K562 (cell line): ENCODE measurements around the gene PPP1R14B. TPM values are rescaled to one million over a fixed set of nuclear protein-coding genes. Genes with fewer than 3 reads are reported as not detected.

Experiments used
- ATAC-seq: fragments of 200-7000 bp; cut with Tn5 transposase; 3 replicates; pipeline ENCODE4 v1.9.1; 2020; ENCODE audit warnings: moderate library complexity
- BruUV-seq: library from RNA; stranded (reverse); fragments of 400-500 nt; replicated peaks from 2 replicates; lab custom pipeline; 2021; lab: Mats Ljungman, UMichigan
- CTCF ChIA-PET: fragments of 300-600 bp; formaldehyde crosslinking; extraction: SDS; loops from one replicate; lab custom pipeline; 2021; ENCODE audit warnings: low intra/inter-chr PET ratio; lab: Yijun Ruan, JAX
- POLR2A ChIA-PET: fragments of 300-600, 350-650 bp; sonication (Branson Sonifier 250); formaldehyde crosslinking; extraction: SDS; loops from one replicate; lab custom pipeline; 2021; ENCODE audit warnings: antibody characterized with exemption, inconsistent platforms; lab: Yijun Ruan, JAX
- DNase-seq, 4 experiments: peaks; one replicate each; pipeline versions ENCODE4 v3.0.0 to v3.0.0-alpha.2; 2011 to 2018; ENCODE audit warnings: low spot score in 3 of 4, mixed read lengths in 3 of 4; ENCODE audit errors: extremely low read depth in 1 of 4
- FAIRE-seq: peaks from 2 replicates; lab custom pipeline; 2011; peaks lifted over from hg19 to GRCh38; lab: Jason Lieb, UNC
- H2AFZ ChIP-seq: 2 replicates; pipeline ENCODE4 v1.6.0; 2011; ENCODE audit warnings: low read depth, low read length, control low read depth, inconsistent platforms
- H3K27ac ChIP-seq: fragments of 200-600 bp; 3 replicates; pipeline ENCODE4 v1.8.0; 2011; ENCODE audit warnings: low read depth, mild to moderate bottlenecking, control low read depth, inconsistent platforms, low read length, moderate library complexity, mixed read lengths; ENCODE audit errors: extremely low read depth
- H3K27me3 ChIP-seq, 2 experiments: fragments of 300-600 bp in 1 of 2; 2 replicates in 1 of 2; 3 replicates in 1 of 2; pipeline versions ENCODE4 v1.6.0 to v1.8.0; 2011; ENCODE audit warnings: inconsistent platforms in 2 of 2, low read length in 2 of 2, mild to moderate bottlenecking in 1 of 2, mixed read lengths in 1 of 2, moderate library complexity in 1 of 2; ENCODE audit not compliant: control insufficient read depth in 2 of 2, insufficient read depth in 2 of 2
- H3K36me3 ChIP-seq: fragments of 300-600 bp; 3 replicates; pipeline ENCODE4 v1.8.0; 2011; ENCODE audit warnings: mild to moderate bottlenecking, low read length, inconsistent platforms; ENCODE audit not compliant: control insufficient read depth, insufficient read depth
- H3K4me1 ChIP-seq, 2 experiments: fragments of 200-600 bp in 1 of 2; replicated peaks in 1 of 2; 2 replicates in 1 of 2; 3 replicates in 1 of 2; pipeline versions ENCODE4 v1.5.1 to v1.8.0; 2011; ENCODE audit warnings: inconsistent platforms in 2 of 2, low read length in 2 of 2, mild to moderate bottlenecking in 1 of 2, mixed read lengths in 1 of 2, moderate library complexity in 1 of 2; ENCODE audit not compliant: control insufficient read depth in 2 of 2, insufficient read depth in 2 of 2
- H3K4me2 ChIP-seq: 2 replicates; pipeline ENCODE4 v1.6.1; 2011; ENCODE audit warnings: low read length, control low read depth, inconsistent platforms, mixed read lengths; ENCODE audit not compliant: insufficient read depth
- H3K4me3 ChIP-seq: fragments of 200-600 bp; sonication (generic), shearing (Covaris generic); 2 replicates; pipeline ENCODE4 v1.5.1; 2016; ENCODE audit warnings: control low read depth, inconsistent platforms
- H3K79me2 ChIP-seq: fragments of 200-600 bp; 3 replicates; pipeline ENCODE4 v1.8.0; 2011; ENCODE audit warnings: low read length, inconsistent platforms; ENCODE audit not compliant: control insufficient read depth, insufficient read depth
- H3K9ac ChIP-seq, 2 experiments: 2 replicates each; pipeline versions ENCODE4 v1.6.0 to v1.6.1; 2011; ENCODE audit warnings: low read depth in 2 of 2, low read length in 2 of 2, control low read depth in 1 of 2, inconsistent platforms in 1 of 2, mild to moderate bottlenecking in 1 of 2, mixed read lengths in 1 of 2; ENCODE audit not compliant: insufficient read depth in 1 of 2
- H3K9me1 ChIP-seq: one replicate; pipeline ENCODE4 v1.6.0; 2011; ENCODE audit warnings: inconsistent platforms, mild to moderate bottlenecking, low read length, moderate library complexity; ENCODE audit not compliant: control insufficient read depth, insufficient read depth
- H3K9me3 ChIP-seq: replicated peaks from 2 replicates; pipeline ENCODE4 v1.5.1; 2011; ENCODE audit warnings: low read depth, low read length, inconsistent platforms; ENCODE audit not compliant: control insufficient read depth, insufficient read depth
- H4K20me1 ChIP-seq: replicated peaks from 2 replicates; pipeline ENCODE4 v1.6.1; 2011; ENCODE audit warnings: low read length, inconsistent platforms, mixed read lengths; ENCODE audit not compliant: control insufficient read depth, insufficient read depth
- ATF2 ChIP-seq: sonication (generic); formaldehyde crosslinking; IDR thresholded peaks from 2 replicates; pipeline ENCODE4 v1.8.1; 2022; ENCODE audit warnings: missing genetic modification reagents
- ATF7 ChIP-seq: fragments of 450-650 bp; IDR thresholded peaks from 2 replicates; pipeline ENCODE4 v1.7.1; 2014; ENCODE audit warnings: mild to moderate bottlenecking, moderate library complexity
- CEBPG ChIP-seq, 3 experiments: fragments of 200-800 bp in 1 of 3; sonication (Bioruptor generic) in 1 of 3; sonication (generic) in 1 of 3; formaldehyde crosslinking in 1 of 3; IDR thresholded peaks in 2 of 3; conservative IDR thresholded peaks in 1 of 3; 2 replicates each; pipeline versions ENCODE4 v1.6.1 to v1.8.0; 2016 to 2022; ENCODE audit warnings: missing compliant biosample characterization in 2 of 3, missing genetic modification characterization in 2 of 3, mild to moderate bottlenecking in 1 of 3, missing genetic modification reagents in 1 of 3
- CHCHD3 ChIP-seq: fragments of 250-450 bp; sonication (Bioruptor Pico); IDR thresholded peaks from 2 replicates; pipeline ENCODE4 v2.1.2; 2022; ENCODE audit warnings: mild to moderate bottlenecking
- ETV5 ChIP-seq: sonication (generic); formaldehyde crosslinking; IDR thresholded peaks from 2 replicates; pipeline ENCODE4 v1.4.0; 2020; ENCODE audit warnings: low read depth, mild to moderate bottlenecking, missing genetic modification reagents
- HBP1 ChIP-seq: fragments of 450-650 bp; formaldehyde crosslinking; IDR thresholded peaks from 2 replicates; pipeline ENCODE4 v1.4.0; 2022; ENCODE audit warnings: missing genetic modification characterization
- JUNB ChIP-seq: fragments of 450-650 bp; formaldehyde crosslinking; conservative IDR thresholded peaks from 2 replicates; pipeline ENCODE4 v1.4.0; 2020; ENCODE audit warnings: mild to moderate bottlenecking
- MCM3 ChIP-seq: fragments of 450-650 bp; IDR thresholded peaks from 2 replicates; pipeline ENCODE4 v1.6.1; 2016
- NCOA6 ChIP-seq: fragments of 450-650 bp; IDR thresholded peaks from 2 replicates; pipeline ENCODE4 v1.6.1; 2017; ENCODE audit warnings: mild to moderate bottlenecking
- NUFIP1 ChIP-seq: fragments of 450-650 bp; IDR thresholded peaks from 2 replicates; pipeline ENCODE4 v1.6.1; 2018; ENCODE audit not compliant: partially characterized antibody
- PHF8 ChIP-seq: fragments of 200-600 bp; sonication (generic); IDR thresholded peaks from 2 replicates; pipeline ENCODE4 v1.6.1; 2012; ENCODE audit warnings: mixed run types, mild to moderate bottlenecking, inconsistent platforms, low read length, moderate library complexity, borderline replicate concordance
- RAD21 ChIP-seq, 2 experiments: fragments of 250-450 bp in 1 of 2; fragments of 450-650 bp in 1 of 2; sonication (Bioruptor Pico) in 1 of 2; formaldehyde crosslinking in 1 of 2; IDR thresholded peaks in 1 of 2; conservative IDR thresholded peaks in 1 of 2; 2 replicates each; pipeline versions ENCODE4 v1.4.0 to v1.8.0; 2020 to 2022; ENCODE audit warnings: mild to moderate bottlenecking in 2 of 2, moderate library complexity in 1 of 2
- RHOXF2B ChIP-seq: fragments of 250-450 bp; sonication (Bioruptor Pico); conservative IDR thresholded peaks from 2 replicates; pipeline ENCODE4 v1.5.1; 2021
- SIX5 ChIP-seq, 2 experiments: IDR thresholded peaks; 2 replicates each; pipeline ENCODE4 v1.6.1; 2011; ENCODE audit warnings: low read length in 2 of 2, borderline replicate concordance in 1 of 2, low read depth in 1 of 2, mild to moderate bottlenecking in 1 of 2, moderate library complexity in 1 of 2; ENCODE audit not compliant: insufficient read depth in 1 of 2
- SMARCB1 ChIP-seq: IDR thresholded peaks from 2 replicates; pipeline ENCODE4 v1.6.1; 2011; ENCODE audit warnings: improper control_type of control experiment, low read depth; ENCODE audit not compliant: insufficient read length
- TAL1 ChIP-seq: fragments of 450-650 bp; IDR thresholded peaks from 2 replicates; pipeline ENCODE4 v1.6.1; 2016; ENCODE audit warnings: mild to moderate bottlenecking
- WGBS: fragments of 100-300 bp; shearing (Covaris generic); methylation state at CpG from one replicate; pipeline ENCODE4 v1.1.6; 2016; ENCODE audit warnings: low coverage, mixed read lengths; ENCODE audit not compliant: insufficient coverage; ENCODE audit errors: missing lambda C conversion rate; 5-methylcytosine and 5-hydroxymethylcytosine counted together
- in situ Hi-C: fragments of 300-500 bp; cut with MboI; formaldehyde crosslinking; loops from 4 replicates; pipeline ENCODE4 v1.15.0; 2018; ENCODE audit warnings: inconsistent platforms, mixed read lengths
- intact Hi-C: fragments of 100-400 bp; cut with micrococcal nuclease; formaldehyde crosslinking; loops from 2 replicates; pipeline ENCODE4 v1.14.2; 2022
- polyA plus RNA-seq, 8 experiments: library from polyadenylated mRNA; depleted of rRNA in 4 of 8; stranded (reverse) in 5 of 8; unstranded in 3 of 8; fragments of >200 nt; fragmentation: Nextera tagmentation in 2 of 8; fragmentation: Illumina TruSeq in 1 of 8; extraction: Ambion mirVana in 2 of 8; extraction: Trizol in 1 of 8; gene quantifications; 2 replicates each; pipeline versions ENCODE4 v1.2.1 to v1.2.3, GENCODE V29; 2011 to 2014; ENCODE audit warnings: inconsistent platforms in 1 of 8, missing spikeins in 1 of 8
- total RNA-seq, 7 experiments: library from RNA; depleted of rRNA in 6 of 7; stranded (reverse); fragments of >200 nt in 6 of 7; fragmentation: Illumina TruSeq in 2 of 7; extraction: Trizol in 2 of 7; gene quantifications; 2 replicates each; pipeline versions ENCODE4 v1.2.1 to v1.2.3, GENCODE V29; 2011 to 2021; ENCODE audit warnings: low replicate concordance in 1 of 7
- TF ChIP-seq, protein P1 (sequence below), 2 experiments: fragments of 450-650 bp in 1 of 2; sonication (generic) in 1 of 2; formaldehyde crosslinking; conservative IDR thresholded peaks; 2 replicates each; pipeline versions ENCODE4 v1.4.0 to v1.8.1; 2020 to 2022; ENCODE audit warnings: mild to moderate bottlenecking in 1 of 2, missing genetic modification reagents in 1 of 2
- TF ChIP-seq, protein P2 (sequence below): sonication (generic); formaldehyde crosslinking; IDR thresholded peaks from 2 replicates; pipeline ENCODE4 v1.8.0; 2022; ENCODE audit warnings: mild to moderate bottlenecking, missing genetic modification reagents

PPP1R14B gene
- total and polyA plus RNA-seq, 9 of the 15 experiments (the other 6 are each of a cell fraction or from before 2014, with no cell fraction given) = 7.7 to 566 (median 212) TPM

GRCh38 chr11:64258356-64258755, 11.6 kb upstream of the PPP1R14B start:
- in situ Hi-C loops (no loop called here), intact Hi-C loops (no loop called here)
- FAIRE-seq = no peak
- no TSS peak for BruUV-seq
- no peaks in the 10 kb centered on the region for H3K9me3 ChIP-seq
- H3K9ac ChIP-seq = no peak overlapping the region; a peak in 1 of 4 replicates
- no peak for TF ChIP-seq PHF8
- TF ChIP-seq, protein P1, sequence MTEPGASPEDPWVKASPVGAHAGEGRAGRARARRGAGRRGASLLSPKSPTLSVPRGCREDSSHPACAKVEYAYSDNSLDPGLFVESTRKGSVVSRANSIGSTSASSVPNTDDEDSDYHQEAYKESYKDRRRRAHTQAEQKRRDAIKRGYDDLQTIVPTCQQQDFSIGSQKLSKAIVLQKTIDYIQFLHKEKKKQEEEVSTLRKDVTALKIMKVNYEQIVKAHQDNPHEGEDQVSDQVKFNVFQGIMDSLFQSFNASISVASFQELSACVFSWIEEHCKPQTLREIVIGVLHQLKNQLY (CRISPR knock-in tag; conservative IDR thresholded peaks at IDR 0.05) = no peak
- no peak for TF ChIP-seq RAD21 (CRISPR knock-in tag; conservative IDR thresholded peaks at IDR 0.05 in 1 of 2, IDR thresholded peaks at IDR 0.05 in 1 of 2)
- no peak for TF ChIP-seq HBP1 (CRISPR knock-in tag)
- TF ChIP-seq JUNB (CRISPR knock-in tag) = no peak
- TF ChIP-seq NCOA6 = no peak
- TF ChIP-seq SMARCB1 = no peak
- no peak for TF ChIP-seq TAL1
- no peak for TF ChIP-seq ETV5 (CRISPR knock-in tag)
- TF ChIP-seq CEBPG (CRISPR knock-in tag; IDR thresholded peaks at IDR 0.05) = no peak
- TF ChIP-seq CEBPG (tag; conservative IDR thresholded peaks at IDR 0.05 in 1 of 2, IDR thresholded peaks at IDR 0.05 in 1 of 2) = no peak
- TF ChIP-seq ATF7 = no peak
- TF ChIP-seq, protein P2, sequence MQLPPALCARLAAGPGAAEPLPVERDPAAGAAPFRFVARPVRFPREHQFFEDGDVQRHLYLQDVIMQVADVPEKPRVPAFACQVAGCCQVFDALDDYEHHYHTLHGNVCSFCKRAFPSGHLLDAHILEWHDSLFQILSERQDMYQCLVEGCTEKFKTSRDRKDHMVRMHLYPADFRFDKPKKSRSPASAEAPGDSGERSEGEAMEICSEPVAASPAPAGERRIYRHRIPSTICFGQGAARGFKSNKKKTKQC = no peak
- TF ChIP-seq ATF2 (CRISPR knock-in tag) = no peak
- TF ChIP-seq RHOXF2B (CRISPR knock-in tag) = no peak
- no peak for TF ChIP-seq SIX5 (IDR thresholded peaks at IDR 0.05; ENCODE audit: borderline replicate concordance in 1 of 2, insufficient read depth in 1 of 2, low read depth in 1 of 2, low read length in 2 of 2)
- TF ChIP-seq MCM3 = no peak
- TF ChIP-seq CHCHD3 (CRISPR knock-in tag) = no peak
- TF ChIP-seq NUFIP1 = no peak
- peaks cover 92% of the 10 kb centered on the region for H3K36me3 ChIP-seq
- H2AFZ ChIP-seq = no peak overlapping the region
- no peak overlapping the region for H3K4me3 ChIP-seq
- ATAC-seq = no peak
- 88% methylated on average over 20 of the region's 24 CpGs for WGBS
- no peak overlapping the region for H3K4me2 ChIP-seq
- CTCF ChIA-PET = no interaction called here
- H3K79me2 ChIP-seq = peaks cover 6% of the 10 kb centered on the region
- H3K27me3 ChIP-seq = no peaks in the 10 kb centered on the region
- POLR2A ChIA-PET = interaction anchor here (0.9 to 4.4 kb wide), 3 partner anchors 11 to 17 kb away, joined by 3 to 43 read pairs (median 5); partner anchors contain the start of genes FKBP2 and PPP1R14B
- no peak for DNase-seq
- no peaks in the 10 kb centered on the region for H3K9me1 ChIP-seq
- no peak overlapping the region for H3K27ac ChIP-seq
- H3K4me1 ChIP-seq = peaks cover 0 to 53% of the 10 kb centered on the region in 2 experiments; a peak in 3 of 5 replicates
- H4K20me1 ChIP-seq = peaks cover 4% of the 10 kb centered on the region; the same call in 1 of the 2 replicates
